Stimulated activated CD8-positive, alpha-beta memory T cell treated with anti-CD3 and anti-CD28 coated beads, Interleukin-2, amount 100 ng/mL, for 48 hours (primary cell): ENCODE results near the gene FTL.

ENCODE experiments used
- DNase-seq, 2 donors: peaks; one replicate each; pipeline ENCODE4 v3.0.0-alpha.2; 2020; ENCODE audit warnings: low read depth in 2 of 2

Gene FTL

DNA sequence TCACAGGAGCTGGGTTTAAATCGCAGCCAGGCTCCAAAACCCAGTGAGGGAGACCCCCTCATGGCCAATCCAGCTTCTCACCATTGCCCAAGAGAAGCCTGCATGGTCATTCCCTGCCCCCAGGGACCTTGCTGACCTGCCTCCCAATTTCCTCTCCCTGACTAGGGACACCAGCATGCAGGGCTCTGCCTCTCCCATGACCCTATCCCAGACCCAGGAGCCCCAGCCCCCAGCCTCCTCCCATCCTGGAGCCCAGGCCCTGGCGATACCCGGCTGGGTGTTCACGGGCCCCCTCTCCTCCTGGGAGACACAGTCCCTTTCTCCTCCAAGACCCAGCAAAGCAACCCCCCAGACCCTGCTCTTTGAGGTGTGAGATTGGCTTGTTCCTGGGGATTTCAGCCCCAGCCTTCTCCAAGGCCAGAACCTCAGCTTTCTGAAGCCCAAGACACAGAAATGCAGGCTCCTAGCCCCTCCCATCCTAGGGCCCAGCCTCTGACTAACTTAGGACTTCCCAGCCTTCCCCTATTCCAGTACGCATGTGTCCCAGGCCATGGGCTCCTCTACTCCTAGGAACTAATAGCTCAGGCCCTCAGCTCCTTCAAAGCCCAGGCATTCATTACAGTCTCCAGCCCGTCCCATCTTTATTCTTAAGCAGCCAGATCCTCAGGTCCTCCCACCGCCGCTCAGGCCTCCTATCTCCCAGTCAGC, 26.9 kb downstream of the FTL start:
- no peak for DNase-seq

DNA sequence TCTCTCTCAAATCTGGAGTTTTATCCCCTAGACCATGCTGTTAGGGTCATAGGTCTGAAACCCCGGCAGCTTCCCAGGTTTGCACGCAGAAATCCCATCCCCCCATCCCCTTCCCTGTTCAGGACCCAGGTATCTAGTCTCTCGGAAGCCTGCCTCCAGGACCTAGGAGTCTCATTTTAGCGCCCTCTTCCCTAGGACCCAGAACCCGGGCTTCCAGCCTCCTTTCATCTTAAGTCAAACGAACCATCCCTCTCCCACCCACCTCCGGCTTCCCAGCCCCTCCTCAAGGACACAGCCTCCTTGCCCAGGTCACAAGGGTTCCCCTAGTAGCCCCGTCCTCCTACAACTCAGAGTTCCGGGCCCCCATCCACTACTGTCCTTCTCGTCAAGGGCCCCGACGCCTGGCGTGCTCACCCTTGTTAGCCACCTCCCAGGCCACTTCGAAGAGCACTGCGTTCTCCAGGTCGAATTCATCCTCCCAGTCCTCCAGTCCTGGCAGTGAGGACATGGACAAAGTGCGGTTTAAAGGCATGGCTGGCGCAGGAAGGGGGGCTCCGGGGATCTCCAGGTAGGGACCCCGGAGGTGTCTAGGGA, 27.6 kb downstream of the FTL start:
- DNase-seq, result no peak

DNA sequence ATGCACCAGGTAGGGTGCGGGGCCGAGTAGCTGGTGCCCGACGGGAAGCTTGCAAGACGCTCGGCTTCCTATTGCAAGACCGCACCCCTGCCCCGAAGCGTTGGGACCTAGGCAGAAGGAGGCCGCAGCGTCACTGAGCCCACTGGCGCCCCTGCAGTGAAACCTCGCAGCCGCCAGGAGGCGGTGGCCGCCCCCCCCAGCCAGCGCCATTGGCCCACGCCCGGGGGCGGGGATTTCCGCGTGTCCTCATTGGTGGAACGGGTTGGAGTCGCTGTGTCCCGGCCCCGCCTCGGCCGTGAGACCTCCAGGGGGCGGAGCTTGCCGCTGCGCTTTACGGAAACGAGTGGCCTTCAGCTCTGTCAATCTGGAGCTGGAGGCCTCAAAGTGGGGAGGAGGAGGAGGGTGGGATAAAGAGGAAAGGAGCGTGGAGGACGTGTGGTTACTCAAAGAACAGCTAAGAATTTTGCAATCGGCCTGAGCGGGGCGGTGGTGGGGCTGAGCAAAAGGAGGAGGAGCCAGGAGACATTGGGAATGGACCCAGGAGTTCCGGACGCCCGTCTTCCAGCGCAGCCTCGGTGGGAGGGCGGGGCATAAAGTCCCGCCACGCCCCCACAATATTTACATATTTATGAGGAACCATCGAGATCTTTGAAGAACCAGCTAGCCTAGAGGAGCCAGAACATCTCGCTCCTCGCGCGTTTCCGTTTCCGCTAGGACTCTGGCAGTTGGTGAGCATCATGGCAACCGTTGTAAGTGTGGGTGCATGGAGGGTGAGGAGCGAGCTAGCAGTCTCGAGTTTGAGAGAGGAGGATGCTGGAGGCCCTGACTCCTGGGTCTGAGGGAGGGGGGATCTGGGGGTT, 28.3 kb downstream of the FTL start, which contains the start of the genes GYS1 and RUVBL2:
GYS1 (minus strand) TSS at position 135 of the 860 bp plus-strand sequence. CDS start 197 bp downstream, outside the sequence.
RUVBL2 (plus strand) TSS at position 713 of the 860 bp plus-strand sequence; CDS start at position 738, 25 bp downstream.
- DNase-seq, result peak; percentile 98 to 99

DNA sequence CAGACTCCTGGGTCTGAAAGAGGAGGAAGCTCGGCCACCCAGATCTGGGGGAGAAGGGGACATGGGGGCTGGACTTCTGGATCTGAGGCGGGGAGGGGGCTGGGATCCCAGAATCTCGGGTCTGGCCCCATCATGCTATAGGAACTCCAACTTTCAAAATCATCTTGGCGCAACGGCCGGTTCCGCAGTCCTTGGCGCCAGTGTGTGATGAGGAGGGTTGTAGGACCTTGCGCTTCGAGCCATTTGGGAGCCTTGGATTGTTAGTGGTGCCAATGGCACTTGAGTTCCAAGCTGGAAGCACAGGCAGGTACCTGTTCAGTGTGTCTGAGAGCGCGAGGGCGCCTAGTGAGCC, 28.9 kb downstream of the FTL start:
- no peak for DNase-seq

DNA sequence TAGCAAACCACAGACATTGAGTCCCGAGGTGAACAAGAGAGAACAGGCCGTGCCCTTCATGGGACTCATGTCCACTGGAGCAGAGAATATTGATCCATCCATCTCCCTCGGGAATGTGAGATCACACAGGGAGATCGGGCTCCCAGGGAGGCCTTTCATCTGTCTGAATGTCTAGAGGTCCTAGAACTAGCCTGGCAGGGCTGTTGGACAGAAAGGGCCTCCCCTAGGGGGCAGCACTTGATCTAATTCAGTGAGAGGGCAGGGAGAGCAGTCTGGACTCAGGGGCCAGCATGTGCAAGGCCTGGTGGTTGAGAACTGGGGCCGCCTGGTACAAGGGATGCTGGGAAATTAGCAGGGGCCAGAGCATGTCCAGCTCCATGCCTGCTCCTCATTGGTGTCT, 32.9 kb downstream of the FTL start:
- peak; percentile 41 to 44 for DNase-seq

DNA sequence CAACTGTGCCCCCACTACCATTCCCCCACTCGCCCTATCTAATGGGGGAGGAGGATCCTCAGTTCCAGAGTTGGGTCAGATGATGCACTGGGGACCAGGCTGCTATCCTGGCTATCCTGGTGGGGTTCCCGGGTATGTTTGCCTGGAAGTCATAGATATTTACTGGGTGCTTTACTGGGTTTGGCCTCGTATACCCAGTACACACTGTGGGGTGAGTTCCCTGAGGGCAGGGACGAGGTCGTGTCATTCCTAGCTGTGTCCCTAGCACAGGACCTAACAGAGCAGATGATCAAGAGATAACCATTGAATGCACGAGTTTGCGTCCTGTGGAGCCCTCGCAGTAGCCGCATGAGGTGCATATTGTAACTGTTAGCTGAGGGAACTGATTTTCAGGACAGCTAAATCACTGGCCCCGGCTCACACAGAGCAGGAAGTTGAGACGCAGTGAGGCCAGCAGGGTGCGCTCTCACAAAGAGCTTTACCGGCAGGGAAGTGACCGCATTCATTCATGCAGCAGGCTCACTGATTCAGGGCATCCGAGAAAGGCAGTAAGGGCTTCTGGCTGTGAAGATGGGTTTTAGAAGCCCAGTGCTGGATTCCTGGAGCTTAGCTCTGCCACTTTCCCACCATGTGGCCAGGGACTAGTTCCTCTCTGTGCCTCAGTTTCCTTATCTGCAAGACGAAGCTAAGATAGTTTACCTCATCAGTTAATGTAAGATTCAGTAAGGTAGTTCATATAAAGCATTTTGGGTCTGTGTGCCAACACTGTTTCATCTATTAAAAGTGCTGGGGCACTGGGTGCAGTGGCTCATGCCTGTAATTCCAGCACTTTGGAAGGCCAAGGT, 34.6 kb downstream of the FTL start:
- peak; percentile 49 to 55 for DNase-seq

DNA sequence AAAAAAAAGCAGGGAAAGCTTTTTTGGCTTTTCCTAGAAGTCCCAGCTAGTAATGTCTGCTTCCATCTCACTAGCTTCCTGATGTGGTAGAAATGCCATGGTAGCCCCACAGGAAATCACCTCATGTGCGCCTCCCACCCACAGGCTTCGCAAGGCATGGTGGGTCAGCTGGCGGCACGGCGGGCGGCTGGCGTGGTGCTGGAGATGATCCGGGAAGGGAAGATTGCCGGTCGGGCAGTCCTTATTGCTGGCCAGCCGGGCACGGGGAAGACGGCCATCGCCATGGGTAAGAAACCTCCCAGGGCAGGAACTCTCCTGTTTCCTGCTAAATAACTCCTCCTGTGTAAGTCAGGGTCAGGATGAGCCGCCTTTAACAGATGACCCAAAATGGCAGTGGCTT, 39.0 kb downstream of the FTL start:
- no peak for DNase-seq

DNA sequence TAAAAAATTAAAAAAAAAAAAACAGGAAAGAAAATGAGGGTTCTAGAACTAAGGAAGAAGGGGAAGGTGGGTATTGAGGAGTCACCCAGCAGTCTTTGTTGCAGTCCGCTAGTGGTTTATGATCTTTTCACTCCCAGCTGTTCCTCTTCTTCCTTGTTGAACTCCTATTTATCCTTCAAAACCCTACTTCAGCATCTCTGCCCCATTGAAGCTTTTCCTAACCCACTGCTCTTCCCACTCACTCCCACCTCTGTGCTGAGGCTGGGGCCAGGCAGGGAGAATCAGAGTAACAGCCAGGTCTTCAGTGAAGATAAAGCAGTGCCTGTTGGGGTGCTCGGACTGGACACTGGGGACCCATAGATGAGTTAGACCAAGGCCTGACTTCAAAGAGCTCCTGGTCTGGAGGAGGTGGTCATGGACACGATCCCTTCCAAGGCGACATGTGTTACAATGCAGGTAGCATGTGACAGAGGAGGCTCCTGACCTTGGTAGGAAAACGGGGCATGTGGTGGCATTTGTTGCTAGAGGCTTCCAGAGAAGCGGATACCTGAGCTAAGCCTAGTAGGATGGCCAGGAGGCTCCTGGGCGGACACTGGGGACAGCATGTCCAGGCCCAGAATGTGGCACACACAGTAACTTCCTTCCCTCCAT, 40.0 kb downstream of the FTL start:
- no peak for DNase-seq

DNA sequence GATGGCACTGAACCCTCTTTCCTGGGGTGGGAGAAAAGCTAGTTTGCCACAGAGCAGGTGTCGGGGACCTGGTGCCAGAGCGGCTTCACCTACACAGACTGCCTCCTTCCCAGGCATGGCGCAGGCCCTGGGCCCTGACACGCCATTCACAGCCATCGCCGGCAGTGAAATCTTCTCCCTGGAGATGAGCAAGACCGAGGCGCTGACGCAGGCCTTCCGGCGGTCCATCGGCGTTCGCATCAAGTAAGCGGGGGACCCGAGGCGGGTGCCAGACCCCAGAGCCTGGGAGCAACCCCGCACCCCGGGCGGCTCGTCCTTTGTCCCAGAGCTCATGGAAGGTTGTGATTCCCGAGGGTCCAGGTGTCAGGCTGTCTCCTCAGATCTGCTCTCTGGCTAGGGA, 41.8 kb downstream of the FTL start:
- DNase-seq, result no peak

DNA sequence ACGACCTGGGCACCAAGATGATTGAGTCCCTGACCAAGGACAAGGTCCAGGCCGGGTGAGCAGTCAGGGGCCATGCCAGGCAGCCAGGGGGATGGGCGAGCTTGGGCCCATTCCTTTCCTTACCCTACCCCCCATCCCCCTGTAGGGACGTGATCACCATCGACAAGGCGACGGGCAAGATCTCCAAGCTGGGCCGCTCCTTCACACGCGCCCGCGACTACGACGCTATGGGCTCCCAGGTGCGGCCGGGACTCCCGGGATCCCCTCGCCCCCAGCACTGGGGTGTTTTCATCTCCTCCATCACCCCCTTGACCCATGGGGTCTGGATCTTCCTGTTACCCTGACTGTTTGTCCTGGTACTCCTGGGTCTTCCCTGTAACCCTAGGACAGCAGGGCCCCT, 44.7 kb downstream of the FTL start:
- no peak for DNase-seq

DNA sequence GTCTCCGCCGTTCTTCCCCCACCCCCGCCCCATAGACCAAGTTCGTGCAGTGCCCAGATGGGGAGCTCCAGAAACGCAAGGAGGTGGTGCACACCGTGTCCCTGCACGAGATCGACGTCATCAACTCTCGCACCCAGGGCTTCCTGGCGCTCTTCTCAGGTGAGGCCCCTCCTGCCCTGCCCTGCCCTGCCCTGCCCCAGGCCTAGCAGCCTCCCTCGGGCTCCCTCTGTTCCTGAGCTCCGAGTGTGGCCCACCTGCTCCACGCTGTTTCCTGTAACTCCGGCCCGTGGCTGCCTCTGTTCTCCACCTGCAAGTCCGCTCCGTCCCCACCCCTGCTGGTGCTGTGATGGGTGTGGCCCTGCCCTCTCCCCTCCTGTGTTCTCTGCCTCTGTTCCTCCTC, 45.3 kb downstream of the FTL start:
- DNase-seq, result no peak

DNA sequence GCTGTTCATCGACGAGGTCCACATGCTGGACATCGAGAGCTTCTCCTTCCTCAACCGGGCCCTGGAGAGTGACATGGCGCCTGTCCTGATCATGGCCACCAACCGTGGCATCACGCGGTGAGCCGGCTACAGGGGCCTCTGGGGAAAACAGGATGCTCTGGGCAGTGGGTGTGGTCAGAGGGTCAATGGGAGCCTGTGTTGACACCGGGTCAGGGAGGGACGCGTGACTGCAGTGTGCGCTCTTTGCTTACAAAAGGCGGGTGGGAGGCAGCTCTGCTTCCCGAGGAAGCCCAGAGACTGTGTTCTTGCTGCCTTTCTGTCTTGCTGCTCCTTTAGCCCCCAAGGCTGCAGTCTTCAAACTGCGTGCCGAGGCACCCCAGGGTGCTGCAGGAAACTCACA, 46.1 kb downstream of the FTL start:
- no peak for DNase-seq

DNA sequence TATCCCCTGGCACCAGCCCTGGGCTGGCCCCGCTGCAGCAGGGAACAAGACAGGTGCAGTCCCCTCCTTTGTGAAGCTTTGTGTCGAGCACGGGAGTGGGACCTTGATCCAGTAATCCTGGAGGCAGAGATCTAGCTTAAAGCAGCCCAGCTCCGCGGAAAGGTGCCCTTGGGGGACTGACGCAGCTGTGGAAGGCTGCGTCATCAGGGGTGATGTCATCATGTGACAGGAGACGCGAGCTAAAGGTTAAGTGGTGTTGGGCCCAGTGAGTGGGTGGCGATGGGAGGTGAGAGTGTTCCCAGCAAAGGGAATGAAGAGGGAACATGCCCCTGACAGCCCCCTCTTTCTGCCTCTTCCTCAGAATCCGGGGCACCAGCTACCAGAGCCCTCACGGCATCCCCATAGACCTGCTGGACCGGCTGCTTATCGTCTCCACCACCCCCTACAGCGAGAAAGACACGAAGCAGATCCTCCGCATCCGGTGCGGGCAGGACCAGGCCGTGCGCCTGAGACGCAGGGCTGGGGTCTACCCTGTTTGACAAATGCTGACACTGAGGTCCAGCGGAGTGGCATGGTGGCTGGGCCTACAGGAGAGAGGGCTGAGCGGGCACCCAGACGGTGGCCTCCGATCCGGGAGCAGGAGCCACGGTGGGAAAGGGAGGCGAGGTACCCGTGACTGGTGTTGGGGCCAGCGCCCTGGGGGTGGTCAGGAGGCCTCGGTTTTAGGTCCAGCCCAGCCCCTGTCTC, 49.2 kb downstream of the FTL start:
- DNase-seq, result no peak

DNA sequence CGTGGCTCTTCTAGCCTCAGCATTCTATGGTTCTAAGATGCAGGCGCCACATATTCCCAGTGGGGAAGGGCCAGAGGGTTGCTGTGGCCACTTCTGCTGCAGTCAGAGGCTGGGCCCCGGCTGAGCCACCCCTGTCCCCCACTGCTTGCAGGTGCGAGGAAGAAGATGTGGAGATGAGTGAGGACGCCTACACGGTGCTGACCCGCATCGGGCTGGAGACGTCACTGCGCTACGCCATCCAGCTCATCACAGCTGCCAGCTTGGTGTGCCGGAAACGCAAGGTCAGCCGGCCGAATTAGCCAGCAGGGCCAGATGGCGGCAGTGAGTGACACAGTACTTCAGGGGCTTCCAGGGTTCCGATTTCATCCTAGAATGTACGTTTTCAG, 49.8 kb downstream of the FTL start:
- DNase-seq, result no peak

DNA sequence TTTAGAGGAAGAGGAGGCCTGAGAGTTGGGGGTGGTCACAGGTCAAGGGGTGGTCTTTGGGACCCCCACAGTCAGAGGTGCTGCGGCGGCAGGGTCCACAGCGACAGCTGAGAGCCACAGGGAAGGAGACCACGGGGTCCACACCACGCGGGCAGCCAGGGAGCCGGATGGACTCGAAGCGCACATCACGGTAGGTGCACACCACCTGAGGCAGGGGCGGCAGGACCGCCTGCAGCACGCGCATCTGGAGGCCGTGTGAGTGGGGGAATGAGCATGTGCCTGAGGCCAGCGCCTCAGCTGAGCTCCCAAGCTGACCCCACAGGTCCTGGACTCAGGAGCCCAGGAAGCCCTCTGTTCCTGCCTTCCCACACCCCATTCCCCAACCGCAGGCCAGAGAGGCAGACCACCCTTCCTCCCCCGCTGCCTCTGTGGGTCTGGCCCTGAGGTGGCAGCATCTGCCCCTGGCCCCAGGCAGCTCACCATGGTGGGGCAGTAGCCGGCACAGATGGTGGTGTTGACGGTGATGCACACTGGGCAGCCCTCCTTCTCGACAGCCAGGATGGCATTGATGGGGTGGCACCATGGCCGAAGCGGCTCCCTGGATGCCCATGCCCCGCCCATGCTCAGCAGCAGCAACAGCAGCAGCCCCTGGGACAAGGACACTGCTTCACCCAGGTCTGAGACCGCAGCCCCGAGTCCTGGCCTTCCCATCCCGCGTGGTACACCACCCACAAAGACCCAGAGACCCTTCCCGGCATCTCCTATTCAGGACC, 51.1 kb downstream of the FTL start:
- no peak for DNase-seq
